ENCODE measurements around the gene SGPL1.

GRCh38 chr10:70806841-70807240, 8.9 kb upstream of the SGPL1 start:
- no peak for TF ChIP-seq CTCF (IDR thresholded peaks at IDR 0.05)
- no peak for TF ChIP-seq POLR2AphosphoS5 (IDR thresholded peaks at IDR 0.05; ENCODE audit: insufficient read depth in 1 of 2, low read depth in 1 of 2)

All from vagina (tissue), 2 donors.